Activated CD8-positive, alpha-beta T cell treated with anti-CD3 and anti-CD28 coated beads, Interleukin-2, amount 10 ng/mL, durations not matched to agents 7 days and 5 days (primary cell): ENCODE measurements around the gene SENP2. TPM values are rescaled to one million over a fixed set of nuclear protein-coding genes. Genes with fewer than 3 reads are reported as not detected.
A peak's percentile ranks its signal among the peaks of the same experiment; 100 is the strongest.

ENCODE experiments used
- ATAC-seq: fragments of 150-1000 bp; cut with Tn5 transposase; one replicate; pipeline ENCODE4 v1.10.0; 2021; ENCODE audit warnings: moderate library complexity
- CTCF ChIA-PET: fragments of 350-600 bp; sonication (Branson Sonifier 250); formaldehyde crosslinking; loops from one replicate; lab custom pipeline; 2021; ENCODE audit warnings: antibody characterized with exemption; lab: Charles Lee
- POLR2A ChIA-PET: fragments of 350-600 bp; sonication (Branson Sonifier 250); formaldehyde crosslinking; loops from one replicate; lab custom pipeline; 2021; ENCODE audit warnings: antibody characterized with exemption; lab: Charles Lee
- DNase-seq: peaks from one replicate; pipeline ENCODE4 v3.0.0-alpha.2; 2020
- H3K27ac Mint-ChIP-seq: one replicate; pipeline ENCODE4 v1.8.0; 2021; ENCODE audit warnings: mild to moderate bottlenecking, mixed read lengths
- H3K27me3 Mint-ChIP-seq: one replicate; pipeline ENCODE4 v1.8.0; 2021; ENCODE audit warnings: low read depth, mixed read lengths
- H3K36me3 Mint-ChIP-seq: one replicate; pipeline ENCODE4 v1.8.0; 2021; ENCODE audit warnings: low read depth, mixed read lengths
- H3K4me1 Mint-ChIP-seq: one replicate; pipeline ENCODE4 v1.8.0; 2021; ENCODE audit warnings: low read depth, mixed read lengths
- H3K4me3 Mint-ChIP-seq: one replicate; pipeline ENCODE4 v1.8.0; 2021; ENCODE audit warnings: mild to moderate bottlenecking, mixed read lengths
- H3K9me3 Mint-ChIP-seq: one replicate; pipeline ENCODE4 v1.8.0; 2022; ENCODE audit warnings: mixed read lengths; ENCODE audit not compliant: insufficient read depth
- total RNA-seq, 2 experiments: library from RNA; stranded (reverse); gene quantifications; one replicate each; pipeline ENCODE4 v1.2.3, GENCODE V29; 2021

Gene SENP2
- total RNA-seq, 2 experiments from 2014 or later = 27.5 to 28.9 TPM

DNA sequence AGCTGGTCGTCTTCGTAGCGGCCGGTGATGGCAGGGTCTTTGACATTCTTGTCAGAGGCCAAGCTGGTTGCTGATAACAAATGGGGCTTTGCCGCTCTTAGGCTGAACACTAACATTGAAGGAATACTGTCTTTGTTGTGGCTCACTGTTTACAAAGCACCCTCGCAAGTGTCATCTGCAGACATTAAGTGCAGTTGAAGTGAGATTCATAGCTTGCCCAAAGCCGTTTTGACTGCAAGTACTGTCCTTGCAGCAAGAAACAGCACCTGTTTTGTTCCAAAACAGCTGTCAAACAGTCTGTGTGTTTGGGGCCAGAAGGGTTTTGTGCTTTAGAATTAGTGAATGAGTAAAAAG is 568 bp downstream of the SENP2 start:
- H3K4me1 Mint-ChIP-seq = peaks cover 32% of the 10 kb centered on the region
- H3K27ac Mint-ChIP-seq = peak overlapping the region; percentile 91
- H3K9me3 Mint-ChIP-seq = no peaks in the 10 kb centered on the region
- POLR2A ChIA-PET = interaction anchor here (0.9 to 2.2 kb wide), 8 partner anchors 9 to 344 kb away, joined by 3 to 23 read pairs (median 4); partner anchors contain the start of gene TMEM41A
- no peak for ATAC-seq
- H3K27me3 Mint-ChIP-seq = no peaks in the 10 kb centered on the region
- H3K36me3 Mint-ChIP-seq = peaks cover 3% of the 10 kb centered on the region
- peak overlapping the region; percentile 80 for H3K4me3 Mint-ChIP-seq
- DNase-seq = no peak
- CTCF ChIA-PET = interaction anchor here (1.1 to 4.8 kb wide), 8 partner anchors 9 to 357 kb away, joined by 3 to 38 read pairs (median 6); no protein-coding TSS in a partner anchor

DNA sequence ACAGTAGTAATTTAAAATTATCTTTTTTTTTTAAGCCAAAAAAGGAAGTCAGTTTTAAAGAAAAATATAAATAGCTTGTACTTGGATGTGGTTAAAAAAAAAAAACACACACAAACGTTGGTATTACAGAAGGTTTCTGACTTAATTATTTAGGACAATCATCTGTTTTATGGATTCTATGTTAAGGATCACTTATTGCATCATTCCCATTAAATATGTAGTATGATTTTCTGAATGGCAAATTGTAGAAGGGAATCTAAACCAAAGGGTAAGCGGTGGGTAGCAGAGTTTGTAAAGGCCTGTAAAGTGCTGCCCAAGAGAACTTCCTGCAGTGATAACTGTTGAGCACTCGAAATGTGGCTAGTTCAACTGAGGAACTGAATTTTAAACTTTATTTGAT is 8.0 kb downstream of the SENP2 start:
- H3K36me3 Mint-ChIP-seq = peaks cover 19% of the 10 kb centered on the region
- DNase-seq (no peak), ATAC-seq (no peak)
- H3K27me3 Mint-ChIP-seq = no peaks in the 10 kb centered on the region
- CTCF ChIA-PET = interaction anchor here (1.3 kb wide), 1 partner anchor 66 kb away, joined by 3 read pairs; no protein-coding TSS in a partner anchor
- H3K27ac Mint-ChIP-seq = no peak overlapping the region
- POLR2A ChIA-PET = no interaction called here
- H3K4me1 Mint-ChIP-seq = peaks cover 7% of the 10 kb centered on the region
- H3K9me3 Mint-ChIP-seq = no peaks in the 10 kb centered on the region
- no peak overlapping the region for H3K4me3 Mint-ChIP-seq

DNA sequence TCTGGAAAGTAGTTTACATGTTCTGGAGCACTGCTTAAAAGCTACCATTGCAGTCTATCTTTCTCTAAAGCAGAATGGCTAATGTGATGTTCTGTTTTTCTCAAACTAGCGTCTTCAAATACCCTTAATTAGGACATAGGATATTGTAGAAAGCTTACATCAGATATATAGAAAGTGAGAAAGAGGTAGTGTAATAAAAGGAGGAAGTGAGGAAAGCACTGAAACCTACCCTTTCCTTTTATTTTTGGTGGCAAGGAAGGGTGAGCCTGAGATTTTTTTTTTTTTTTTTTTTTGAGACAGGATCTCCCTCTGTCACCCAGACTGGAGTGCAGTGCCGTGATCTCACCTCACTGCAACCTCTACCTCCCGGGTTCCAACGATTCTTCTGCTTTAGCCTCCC is 9.4 kb downstream of the SENP2 start:
- H3K4me1 Mint-ChIP-seq = peaks cover 5% of the 10 kb centered on the region
- ChIA-PET CTCF (interaction anchor here (1.0 to 1.2 kb wide), 2 partner anchors 9 to 65 kb away, joined by 3 to 5 read pairs; partner anchors contain the start of gene SENP2), POLR2A (interaction anchor here (5.3 kb wide), 1 partner anchor 9 kb away, joined by 23 read pairs; the partner anchor contains the start of gene SENP2)
- H3K27ac Mint-ChIP-seq = no peak overlapping the region
- H3K9me3 Mint-ChIP-seq = no peaks in the 10 kb centered on the region
- no peaks in the 10 kb centered on the region for H3K27me3 Mint-ChIP-seq
- no peak overlapping the region for H3K4me3 Mint-ChIP-seq
- peaks cover 27% of the 10 kb centered on the region for H3K36me3 Mint-ChIP-seq
- DNase-seq (no peak), ATAC-seq (no peak)

DNA sequence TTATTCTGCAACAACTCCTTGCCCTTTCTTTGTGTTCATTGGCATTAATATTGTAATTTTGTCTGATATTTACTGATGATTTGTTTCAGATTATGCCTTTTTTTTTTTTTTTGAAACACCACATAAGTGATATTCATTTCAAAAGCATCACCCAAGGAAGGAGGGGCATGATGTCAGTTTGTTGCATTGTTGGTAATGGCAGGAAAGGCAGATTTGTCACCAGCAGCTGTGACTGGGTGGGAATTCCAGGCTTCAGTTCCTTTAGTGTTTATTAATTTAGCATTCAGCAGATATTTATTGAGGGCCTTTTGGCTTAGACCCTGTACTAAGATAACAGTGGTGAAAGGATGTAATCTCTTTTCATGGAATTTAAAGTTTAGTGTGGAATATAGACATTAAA is 19.5 kb downstream of the SENP2 start:
- POLR2A ChIA-PET = interaction anchor here (0.7 to 0.9 kb wide), 2 partner anchors 11 to 322 kb away, joined by 3 read pairs; no protein-coding TSS in a partner anchor
- CTCF ChIA-PET = interaction anchor here (1.0 kb wide), 1 partner anchor 30 kb away, joined by 3 read pairs; no protein-coding TSS in a partner anchor
- Mint-ChIP-seq H3K27me3 (no peaks in the 10 kb centered on the region), H3K9me3 (no peaks in the 10 kb centered on the region), H3K27ac (no peak overlapping the region), H3K36me3 (peaks cover 45% of the 10 kb centered on the region), H3K4me1 (no peaks in the 10 kb centered on the region), H3K4me3 (no peak overlapping the region)
- no peak for ATAC-seq
- no peak for DNase-seq

DNA sequence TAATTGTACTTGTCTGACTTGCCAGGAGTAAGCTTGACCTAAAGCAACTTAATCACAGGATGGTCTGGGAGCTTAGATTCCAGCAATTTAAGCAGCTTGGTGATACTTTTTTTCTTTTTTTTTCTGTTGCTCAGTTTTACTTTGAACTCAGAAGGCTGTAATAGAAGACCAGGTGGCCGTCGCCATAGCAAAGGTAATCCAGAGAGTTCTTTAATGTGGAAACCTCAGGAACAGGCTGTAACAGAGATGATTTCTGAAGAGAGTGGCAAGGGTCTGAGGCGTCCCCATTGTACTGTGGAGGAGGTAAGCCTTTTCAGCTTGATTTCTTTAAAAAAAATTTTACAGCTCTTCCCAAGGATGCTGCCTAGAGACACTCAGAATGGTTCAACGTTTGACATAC is 20.1 kb downstream of the SENP2 start:
- Mint-ChIP-seq H3K4me3 (no peak overlapping the region), H3K9me3 (no peaks in the 10 kb centered on the region), H3K27me3 (no peaks in the 10 kb centered on the region), H3K27ac (no peak overlapping the region), H3K36me3 (peaks cover 43% of the 10 kb centered on the region), H3K4me1 (no peaks in the 10 kb centered on the region)
- ATAC-seq (no peak), DNase-seq (no peak)
- ChIA-PET POLR2A (interaction anchor here (0.7 to 0.9 kb wide), 2 partner anchors 10 to 321 kb away, joined by 3 read pairs; no protein-coding TSS in a partner anchor), CTCF (interaction anchor here (1.0 kb wide), 1 partner anchor 30 kb away, joined by 3 read pairs; no protein-coding TSS in a partner anchor)

DNA sequence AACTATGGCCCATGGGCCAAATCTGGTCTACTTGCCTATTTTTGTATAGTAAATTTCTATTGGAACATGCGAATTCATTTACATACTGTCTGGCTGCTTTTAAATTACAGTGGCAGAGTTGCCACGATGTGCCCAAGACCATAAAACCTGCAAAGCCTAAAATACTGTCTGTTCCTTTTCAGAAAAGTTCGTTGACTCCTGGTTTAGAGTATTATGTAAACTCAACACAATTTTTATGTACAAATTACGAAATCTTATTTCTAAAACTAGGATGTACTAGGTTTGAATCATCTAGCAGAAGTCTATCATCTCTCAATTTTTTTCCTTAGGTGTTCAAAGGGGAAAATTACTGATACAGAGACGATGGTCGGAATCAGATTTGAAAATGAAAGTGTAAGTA is 26.9 kb downstream of the SENP2 start:
- Mint-ChIP-seq H3K27me3 (no peaks in the 10 kb centered on the region), H3K4me1 (no peaks in the 10 kb centered on the region), H3K36me3 (peaks cover 40% of the 10 kb centered on the region), H3K4me3 (no peak overlapping the region), H3K27ac (no peak overlapping the region), H3K9me3 (no peaks in the 10 kb centered on the region)
- DNase-seq (no peak), ATAC-seq (no peak)
- POLR2A ChIA-PET = interaction anchor here (1.0 kb wide), 1 partner anchor 27 kb away, joined by 3 read pairs; the partner anchor contains the start of gene SENP2
- CTCF ChIA-PET = interaction anchor here (0.9 kb wide), 1 partner anchor 9 kb away, joined by 3 read pairs; no protein-coding TSS in a partner anchor

DNA sequence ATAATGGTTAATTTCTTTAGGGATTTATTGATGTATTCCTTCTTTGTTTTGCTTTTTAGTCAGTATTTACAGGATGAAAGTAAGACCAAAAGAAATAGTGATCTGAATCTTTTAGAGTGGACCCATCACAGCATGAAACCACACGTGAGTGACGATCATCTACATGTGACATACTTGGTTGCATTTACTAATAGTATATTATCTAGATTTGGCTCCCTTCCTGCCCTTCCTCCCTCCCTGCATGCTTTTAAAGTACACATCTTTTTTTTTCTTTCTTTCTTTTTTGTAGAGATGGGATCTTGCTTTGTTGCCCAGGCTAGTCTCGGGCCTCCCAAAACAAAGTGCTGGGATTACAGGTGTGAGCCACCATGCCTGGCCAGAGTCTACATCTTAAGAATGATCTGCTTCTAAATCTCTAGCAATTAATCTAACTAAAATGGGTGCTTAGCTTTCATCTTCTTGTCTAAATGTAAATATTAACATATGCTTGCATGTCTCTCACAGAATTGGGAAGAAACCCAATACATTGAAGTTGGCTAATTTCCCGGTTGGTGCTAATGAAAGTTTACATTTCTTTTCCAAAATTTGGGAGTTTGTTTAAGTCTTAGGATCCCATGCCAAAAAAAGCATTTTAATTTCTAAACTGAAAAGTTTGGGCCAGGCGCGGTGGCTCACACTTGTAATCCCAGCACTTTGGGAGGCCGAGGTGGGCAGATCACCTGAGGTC is 38.0 kb downstream of the SENP2 start:
- DNase-seq (no peak), ATAC-seq (no peak)
- POLR2A ChIA-PET = no interaction called here
- Mint-ChIP-seq H3K9me3 (no peaks in the 10 kb centered on the region), H3K27ac (no peak overlapping the region), H3K36me3 (peaks cover 30% of the 10 kb centered on the region), H3K27me3 (no peaks in the 10 kb centered on the region), H3K4me3 (no peak overlapping the region), H3K4me1 (peaks cover 11% of the 10 kb centered on the region)
- CTCF ChIA-PET = interaction anchor here (1.0 kb wide), 1 partner anchor 9 kb away, joined by 3 read pairs; no protein-coding TSS in a partner anchor

DNA sequence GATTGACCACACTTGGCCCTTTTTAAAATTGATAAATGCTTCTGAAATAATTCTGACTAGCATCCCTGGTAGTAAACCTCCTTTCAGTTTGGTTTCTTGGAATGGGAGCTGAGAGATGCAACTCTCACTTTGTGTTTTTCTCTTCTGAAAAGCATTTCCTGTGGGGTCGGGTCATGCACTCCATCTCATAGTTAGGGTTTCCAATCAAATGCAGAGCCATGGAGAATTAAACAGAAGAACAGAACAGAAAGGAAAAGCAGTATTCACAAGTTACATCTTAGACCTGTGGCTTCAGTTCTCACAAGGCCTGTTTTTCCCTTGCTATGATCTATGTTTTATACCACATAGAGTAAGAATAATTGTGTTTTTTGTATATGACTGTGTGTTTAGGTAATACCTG is 39.7 kb downstream of the SENP2 start:
- ATAC-seq (peak; percentile 33), DNase-seq (no peak)
- Mint-ChIP-seq H3K4me3 (no peak overlapping the region), H3K36me3 (peaks cover 37% of the 10 kb centered on the region), H3K27ac (peak overlapping the region; percentile 9), H3K4me1 (peaks cover 11% of the 10 kb centered on the region), H3K9me3 (no peaks in the 10 kb centered on the region), H3K27me3 (no peaks in the 10 kb centered on the region)
- POLR2A ChIA-PET = no interaction called here
- CTCF ChIA-PET = interaction anchor here (0.9 kb wide), 1 partner anchor 143 kb away, joined by 3 read pairs; no protein-coding TSS in a partner anchor

DNA sequence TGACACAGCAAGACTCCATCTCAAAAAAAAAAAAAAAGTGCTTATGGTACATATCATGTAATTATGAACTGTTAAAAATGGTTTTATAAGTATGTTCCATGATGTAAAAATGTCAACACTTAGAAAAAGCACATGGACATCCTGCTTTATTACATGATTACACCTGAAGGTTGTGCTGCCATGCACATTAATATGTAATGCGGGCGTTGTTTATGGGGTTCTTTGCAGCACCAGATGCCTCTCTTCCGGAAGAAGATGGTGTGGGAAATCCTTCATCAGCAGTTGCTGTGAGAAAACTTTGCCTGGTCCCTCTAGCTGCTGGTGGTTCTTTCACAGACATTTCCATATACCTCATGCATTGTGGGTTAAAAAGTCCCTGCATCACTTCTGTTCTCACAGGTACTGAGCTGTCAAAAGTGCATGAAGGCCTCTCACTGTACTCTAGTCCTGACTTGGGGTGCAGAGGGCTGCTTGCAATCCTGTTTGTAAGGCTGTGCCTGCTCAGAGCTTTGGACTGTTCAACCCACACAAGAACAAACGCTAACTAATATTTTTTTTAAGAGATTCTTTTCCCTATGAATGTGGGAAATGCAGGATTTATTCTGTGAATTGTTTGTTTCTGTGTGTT is 43.6 kb downstream of the SENP2 start:
- no peaks in the 10 kb centered on the region for H3K27me3 Mint-ChIP-seq
- peaks cover 14% of the 10 kb centered on the region for H3K4me1 Mint-ChIP-seq
- no peak overlapping the region for H3K4me3 Mint-ChIP-seq
- peaks cover 28% of the 10 kb centered on the region for H3K36me3 Mint-ChIP-seq
- no peaks in the 10 kb centered on the region for H3K9me3 Mint-ChIP-seq
- POLR2A ChIA-PET = no interaction called here
- H3K27ac Mint-ChIP-seq = no peak overlapping the region
- ATAC-seq = no peak
- no peak for DNase-seq
- CTCF ChIA-PET = no interaction called here

DNA sequence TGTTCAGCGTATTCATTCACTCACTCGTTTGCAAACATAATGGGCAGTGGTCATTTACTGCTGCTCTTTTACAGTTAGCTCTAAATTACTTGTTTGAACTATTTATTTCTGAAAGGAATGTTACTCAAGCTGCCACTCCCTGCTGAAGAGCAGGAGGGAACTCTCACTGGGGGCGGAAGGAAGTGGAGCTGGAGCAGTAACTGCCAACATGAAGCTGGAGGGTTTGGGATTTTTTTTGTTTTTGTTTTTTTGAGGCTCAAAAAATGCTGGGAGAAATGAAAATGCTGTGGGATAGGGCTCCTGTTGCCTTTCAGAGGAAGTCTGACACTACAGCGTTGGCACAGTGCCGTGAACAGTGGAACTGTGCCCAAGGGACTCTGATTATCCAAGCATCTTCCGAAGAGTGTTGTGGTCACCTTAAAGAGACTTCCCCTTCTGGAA is 44.1 kb downstream of the SENP2 start:
- ChIA-PET POLR2A (no interaction called here), CTCF (no interaction called here)
- H3K4me1 Mint-ChIP-seq = peaks cover 13% of the 10 kb centered on the region
- no peaks in the 10 kb centered on the region for H3K27me3 Mint-ChIP-seq
- H3K36me3 Mint-ChIP-seq = peaks cover 26% of the 10 kb centered on the region
- no peaks in the 10 kb centered on the region for H3K9me3 Mint-ChIP-seq
- H3K4me3 Mint-ChIP-seq = no peak overlapping the region
- DNase-seq (no peak), ATAC-seq (no peak)
- peak overlapping the region; percentile 35 for H3K27ac Mint-ChIP-seq

DNA sequence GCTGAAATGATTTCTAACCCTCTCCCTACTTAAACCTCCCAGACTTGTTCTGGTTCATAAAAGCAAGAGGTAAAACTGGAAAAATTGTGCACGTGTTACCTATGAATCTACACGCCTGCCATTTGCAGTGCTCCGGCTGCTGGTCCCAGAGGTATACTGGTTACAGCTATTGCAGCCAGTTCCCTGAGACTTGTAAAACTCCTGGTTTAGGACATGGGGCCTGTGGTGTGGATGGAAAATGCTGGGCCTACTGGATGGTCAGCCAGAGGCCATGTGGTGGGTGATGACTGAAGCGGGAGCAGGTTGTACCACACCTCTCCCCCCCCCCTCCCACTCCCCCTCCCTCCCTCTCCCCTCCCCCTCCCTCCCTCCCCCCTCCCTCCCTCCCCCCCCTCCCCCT is 45.0 kb downstream of the SENP2 start:
- peaks cover 5% of the 10 kb centered on the region for H3K4me1 Mint-ChIP-seq
- no peak for ATAC-seq
- no peak overlapping the region for H3K4me3 Mint-ChIP-seq
- POLR2A ChIA-PET = no interaction called here
- H3K36me3 Mint-ChIP-seq = peaks cover 20% of the 10 kb centered on the region
- H3K9me3 Mint-ChIP-seq = no peaks in the 10 kb centered on the region
- H3K27ac Mint-ChIP-seq = no peak overlapping the region
- CTCF ChIA-PET = no interaction called here
- DNase-seq = no peak
- no peaks in the 10 kb centered on the region for H3K27me3 Mint-ChIP-seq
